GM10847 (cell line): ENCODE measurements around the gene SLC12A2.

Experiments
- POLR2A ChIP-seq: IDR thresholded peaks from 2 replicates; pipeline ENCODE4 v1.6.1; 2011; ENCODE audit not compliant: insufficient read length; ENCODE audit errors: extremely low read depth

Gene SLC12A2

GRCh38 chr5:128121651-128122050, 38.1 kb downstream of the SLC12A2 start:
- no peak for TF ChIP-seq POLR2A

- no peak for TF ChIP-seq POLR2A
Observed at GRCh38 chr5:128123936-128124335, 40.4 kb downstream of the SLC12A2 start.

DNA sequence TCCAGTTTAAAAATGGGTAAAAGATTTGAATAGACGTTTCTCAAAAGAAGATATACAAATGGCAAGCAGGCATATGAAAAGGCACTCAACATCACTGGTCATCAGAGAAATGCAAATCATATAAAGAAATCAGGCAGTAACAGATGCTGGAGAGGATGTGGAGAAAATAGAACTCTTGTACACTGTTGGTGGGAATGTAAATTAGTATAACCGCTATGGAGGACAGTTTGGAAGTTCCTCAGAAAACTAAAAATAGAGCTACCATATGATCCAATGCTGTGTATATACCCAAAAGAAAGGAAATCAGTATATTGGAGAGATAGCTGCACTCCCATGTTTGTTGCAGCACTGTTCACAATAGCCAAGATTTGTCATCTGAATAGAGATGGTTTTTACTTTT, 42.7 kb downstream of the SLC12A2 start:
- no peak for TF ChIP-seq POLR2A

- no peak for TF ChIP-seq POLR2A
Observed at GRCh38 chr5:128132499-128132898, 48.9 kb downstream of the SLC12A2 start.

DNA sequence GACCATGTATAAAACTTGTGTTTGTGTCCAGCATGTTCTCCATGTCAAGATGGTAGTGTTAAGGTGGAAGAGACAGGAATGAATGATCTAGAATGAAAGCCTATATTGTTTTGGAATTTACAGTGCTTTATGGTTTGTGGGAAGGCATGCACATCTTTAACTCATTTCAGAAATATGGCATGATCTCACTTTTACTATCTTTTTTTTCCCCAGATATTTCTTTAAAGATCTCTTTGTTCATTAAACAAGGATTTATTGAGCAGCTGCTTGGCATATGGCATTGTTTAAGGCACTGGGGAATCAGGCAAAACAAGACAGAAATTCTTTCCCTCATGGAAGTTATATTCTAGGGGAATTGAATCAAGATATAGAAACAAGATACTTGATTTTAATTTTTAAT, 51.7 kb downstream of the SLC12A2 start:
- no peak for TF ChIP-seq POLR2A

DNA sequence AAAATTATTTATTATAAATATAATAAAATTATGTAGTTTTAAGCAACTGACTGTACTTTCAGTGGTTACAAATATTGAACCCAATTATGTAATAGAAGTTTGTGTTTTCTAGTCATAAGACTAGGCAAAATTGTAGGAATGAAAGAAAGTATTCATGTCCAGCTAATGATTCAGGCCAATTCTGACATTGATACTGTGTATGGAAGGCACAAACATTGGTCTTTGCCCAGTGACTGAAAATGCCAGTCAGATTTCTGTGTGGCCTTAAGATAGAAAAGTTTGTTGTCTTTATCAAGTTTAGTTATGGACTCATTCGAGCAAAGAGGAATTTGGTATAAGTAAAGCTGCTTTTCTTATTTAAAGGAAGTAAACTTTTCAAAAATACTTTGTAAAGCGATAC, 60.3 kb downstream of the SLC12A2 start:
- no peak for TF ChIP-seq POLR2A

DNA sequence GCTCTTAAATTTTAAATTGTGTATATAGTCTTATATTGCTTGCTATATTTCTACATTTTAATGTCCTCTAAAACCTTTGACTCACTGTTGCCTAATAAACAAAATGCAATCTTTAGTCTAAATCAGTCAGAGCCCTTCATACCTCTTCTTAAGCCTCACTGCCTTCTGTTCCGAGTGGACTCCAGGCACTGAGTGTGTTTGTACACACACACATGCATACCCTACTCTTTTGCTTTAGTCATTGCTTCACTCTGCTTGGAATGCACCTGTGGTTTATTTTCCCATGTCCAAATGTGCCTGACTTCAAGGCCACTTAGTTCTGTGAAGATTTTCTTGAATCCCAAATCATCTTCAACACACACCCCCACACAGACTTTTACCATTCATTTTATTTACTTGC, 60.9 kb downstream of the SLC12A2 start:
- no peak for TF ChIP-seq POLR2A

DNA sequence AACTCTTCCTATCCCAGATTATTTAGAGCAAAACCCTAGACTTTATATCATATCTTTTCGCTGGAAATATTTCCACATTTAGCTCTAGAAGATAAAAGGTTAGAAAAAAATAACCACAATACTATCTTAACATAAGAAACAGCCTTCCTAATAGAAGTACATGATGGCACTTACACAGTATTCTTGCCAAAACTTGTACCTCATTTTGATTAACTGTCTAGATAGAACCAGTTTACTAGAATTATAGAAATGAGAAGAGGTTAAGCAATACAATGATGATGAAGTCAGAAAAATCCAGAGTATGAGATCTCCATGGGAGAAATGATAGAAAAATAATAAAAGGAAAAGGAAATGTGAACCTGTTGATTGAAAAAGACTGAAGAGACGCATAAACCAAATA, 63.1 kb downstream of the SLC12A2 start:
- TF ChIP-seq POLR2A, result no peak

DNA sequence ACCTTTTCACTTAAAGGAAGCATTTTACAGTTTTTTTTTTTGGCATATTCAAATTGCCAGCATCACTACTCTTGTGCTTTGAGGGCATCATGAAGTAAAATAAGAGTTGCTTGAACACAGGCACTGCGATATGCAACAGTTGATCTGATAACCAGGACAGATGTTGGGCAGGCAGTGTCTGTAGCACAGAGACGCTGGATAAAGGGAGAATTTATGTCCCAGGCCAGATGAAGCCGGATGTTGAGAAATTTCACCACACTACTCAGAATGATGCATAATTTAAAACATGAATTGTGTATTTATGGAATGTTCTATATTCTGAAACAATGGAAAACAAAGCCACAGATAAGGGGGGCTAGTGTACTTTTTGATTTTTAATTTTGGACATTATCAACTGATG, 71.4 kb downstream of the SLC12A2 start:
- no peak for TF ChIP-seq POLR2A

DNA sequence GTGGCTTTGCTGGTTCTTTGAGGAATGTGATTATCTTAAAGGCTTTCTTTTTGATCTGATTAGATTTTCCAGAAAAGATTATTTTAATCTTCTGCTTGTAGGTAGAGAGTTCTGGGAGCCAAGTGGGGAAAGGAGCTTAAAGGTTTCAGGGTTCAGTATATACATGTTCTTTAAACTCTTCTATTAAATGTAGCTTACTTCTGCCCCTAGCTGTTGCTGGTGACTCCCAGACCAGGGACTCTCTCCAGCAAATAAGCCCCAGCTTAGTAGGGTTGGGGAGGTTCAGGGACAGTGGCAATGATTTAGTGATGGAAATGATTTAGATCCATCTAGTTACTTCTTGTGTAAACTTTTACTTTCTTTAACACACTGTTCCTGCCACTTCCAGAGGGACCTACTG, 72.2 kb downstream of the SLC12A2 start:
- TF ChIP-seq POLR2A, result no peak

DNA sequence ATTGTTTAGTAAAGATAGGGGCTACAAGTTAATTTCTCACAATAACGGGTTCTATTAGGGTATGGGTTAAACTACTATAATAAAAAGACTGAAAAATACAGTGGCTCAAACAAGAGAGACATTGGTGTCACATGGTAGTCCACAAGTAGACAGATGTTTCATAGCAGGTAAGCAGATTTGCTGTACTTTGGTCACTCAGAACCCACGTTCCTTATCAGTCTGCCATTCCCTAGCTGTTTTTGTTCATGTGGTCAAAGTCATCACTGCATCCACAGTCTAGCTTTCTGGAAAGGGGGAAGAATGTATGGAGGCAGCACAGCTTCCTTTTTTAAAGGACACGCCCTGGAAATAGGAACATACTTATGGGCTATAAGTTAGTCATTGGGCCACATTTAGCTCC, 73.0 kb downstream of the SLC12A2 start:
- no peak for TF ChIP-seq POLR2A

GRCh38 chr5:128158342-128158741, 74.8 kb downstream of the SLC12A2 start:
- no peak for TF ChIP-seq POLR2A

GRCh38 chr5:128163991-128164390, 80.4 kb downstream of the SLC12A2 start:
- TF ChIP-seq POLR2A, result no peak

GRCh38 chr5:128169401-128170017, 85.9 kb downstream of the SLC12A2 start:
- no peak for TF ChIP-seq POLR2A

GRCh38 chr5:128172102-128172501, 88.5 kb downstream of the SLC12A2 start:
- no peak for TF ChIP-seq POLR2A

DNA sequence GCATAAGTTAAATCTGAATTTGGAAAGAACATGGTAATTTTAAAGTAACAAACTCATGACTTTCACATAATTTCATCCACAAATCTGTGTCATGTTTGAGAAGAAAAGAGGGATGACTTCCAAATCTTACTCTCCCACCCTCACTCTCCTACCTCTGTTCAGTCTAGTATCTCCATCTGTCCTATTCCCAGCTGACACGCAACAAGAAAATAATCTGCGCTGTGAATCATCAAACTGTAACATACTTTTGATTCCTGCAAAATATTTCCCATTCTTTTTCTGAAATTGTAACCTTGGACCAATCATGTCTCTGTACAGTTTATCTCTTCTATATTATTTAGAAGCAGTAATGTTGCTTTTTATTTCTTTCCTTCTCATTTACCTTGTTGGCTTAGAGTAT, 91.4 kb downstream of the SLC12A2 start:
- no peak for TF ChIP-seq POLR2A

- TF ChIP-seq POLR2A, result no peak
Observed at GRCh38 chr5:128192368-128192767, 108.8 kb downstream of the SLC12A2 start.
